ENCODE results near the gene SVOPL.

DNA sequence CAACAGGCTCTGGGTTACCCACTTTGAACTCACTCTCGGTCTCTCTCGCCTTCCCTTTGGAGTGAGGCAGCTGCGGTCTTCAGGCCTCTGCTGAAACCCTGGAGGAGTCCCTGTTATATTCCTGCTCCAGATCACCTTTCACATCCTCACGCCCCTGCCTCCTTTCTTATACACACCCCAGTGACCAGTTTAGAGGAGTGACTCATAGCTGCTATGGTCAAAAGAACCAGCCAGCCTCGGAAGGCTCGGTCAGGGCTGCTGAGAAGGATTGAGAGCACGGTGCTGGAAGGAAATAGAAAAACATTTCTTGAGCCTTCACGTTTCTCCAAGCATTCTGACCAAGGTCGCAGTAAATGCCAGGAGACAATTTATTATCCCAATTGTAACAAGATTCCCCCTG, 28.3 kb upstream of the SVOPL start:
- TF ChIP-seq, protein P1, sequence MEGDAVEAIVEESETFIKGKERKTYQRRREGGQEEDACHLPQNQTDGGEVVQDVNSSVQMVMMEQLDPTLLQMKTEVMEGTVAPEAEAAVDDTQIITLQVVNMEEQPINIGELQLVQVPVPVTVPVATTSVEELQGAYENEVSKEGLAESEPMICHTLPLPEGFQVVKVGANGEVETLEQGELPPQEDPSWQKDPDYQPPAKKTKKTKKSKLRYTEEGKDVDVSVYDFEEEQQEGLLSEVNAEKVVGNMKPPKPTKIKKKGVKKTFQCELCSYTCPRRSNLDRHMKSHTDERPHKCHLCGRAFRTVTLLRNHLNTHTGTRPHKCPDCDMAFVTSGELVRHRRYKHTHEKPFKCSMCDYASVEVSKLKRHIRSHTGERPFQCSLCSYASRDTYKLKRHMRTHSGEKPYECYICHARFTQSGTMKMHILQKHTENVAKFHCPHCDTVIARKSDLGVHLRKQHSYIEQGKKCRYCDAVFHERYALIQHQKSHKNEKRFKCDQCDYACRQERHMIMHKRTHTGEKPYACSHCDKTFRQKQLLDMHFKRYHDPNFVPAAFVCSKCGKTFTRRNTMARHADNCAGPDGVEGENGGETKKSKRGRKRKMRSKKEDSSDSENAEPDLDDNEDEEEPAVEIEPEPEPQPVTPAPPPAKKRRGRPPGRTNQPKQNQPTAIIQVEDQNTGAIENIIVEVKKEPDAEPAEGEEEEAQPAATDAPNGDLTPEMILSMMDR (IDR thresholded peaks at IDR 0.05; ENCODE audit: extremely low read depth in 1 of 2, insufficient read depth in 1 of 2, low read depth in 1 of 2, low read length in 2 of 2), result no peak
- no peak for TF ChIP-seq EZH2 (IDR thresholded peaks at IDR 0.05; ENCODE audit: borderline replicate concordance, low read depth, low read length, severe bottlenecking)
- no peak for TF ChIP-seq GATA2 (IDR thresholded peaks at IDR 0.05; ENCODE audit: insufficient read depth, insufficient read length, low read depth, low read length)
- TF ChIP-seq POLR2A (IDR thresholded peaks at IDR 0.05; ENCODE audit: low read depth, low read length), result no peak
- TF ChIP-seq POLR2AphosphoS5 (IDR thresholded peaks at IDR 0.05; ENCODE audit: insufficient read depth, low read depth, low read length), result no peak
- TF ChIP-seq FOS (IDR thresholded peaks at IDR 0.05; ENCODE audit: borderline replicate concordance, insufficient read depth, low read length), result no peak
- no peak for TF ChIP-seq MYC (IDR thresholded peaks at IDR 0.05; ENCODE audit: low read depth, low read length)
- TF ChIP-seq, protein P2, sequence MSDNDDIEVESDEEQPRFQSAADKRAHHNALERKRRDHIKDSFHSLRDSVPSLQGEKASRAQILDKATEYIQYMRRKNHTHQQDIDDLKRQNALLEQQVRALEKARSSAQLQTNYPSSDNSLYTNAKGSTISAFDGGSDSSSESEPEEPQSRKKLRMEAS (IDR thresholded peaks at IDR 0.05; ENCODE audit: insufficient read depth, insufficient read length), result no peak
